Activated CD4-positive, CD25-positive, alpha-beta regulatory T cell treated with anti-CD3 and anti-CD28 coated beads, Interleukin-2, amount 50 U/mL, for 16 hours (primary cell): ENCODE results near the gene HDAC4.

ENCODE experiments used
- DNase-seq: peaks from one replicate; pipeline ENCODE4 v3.0.0-alpha.2; 2020; ENCODE audit warnings: low read depth, low spot score

HDAC4 gene

DNA sequence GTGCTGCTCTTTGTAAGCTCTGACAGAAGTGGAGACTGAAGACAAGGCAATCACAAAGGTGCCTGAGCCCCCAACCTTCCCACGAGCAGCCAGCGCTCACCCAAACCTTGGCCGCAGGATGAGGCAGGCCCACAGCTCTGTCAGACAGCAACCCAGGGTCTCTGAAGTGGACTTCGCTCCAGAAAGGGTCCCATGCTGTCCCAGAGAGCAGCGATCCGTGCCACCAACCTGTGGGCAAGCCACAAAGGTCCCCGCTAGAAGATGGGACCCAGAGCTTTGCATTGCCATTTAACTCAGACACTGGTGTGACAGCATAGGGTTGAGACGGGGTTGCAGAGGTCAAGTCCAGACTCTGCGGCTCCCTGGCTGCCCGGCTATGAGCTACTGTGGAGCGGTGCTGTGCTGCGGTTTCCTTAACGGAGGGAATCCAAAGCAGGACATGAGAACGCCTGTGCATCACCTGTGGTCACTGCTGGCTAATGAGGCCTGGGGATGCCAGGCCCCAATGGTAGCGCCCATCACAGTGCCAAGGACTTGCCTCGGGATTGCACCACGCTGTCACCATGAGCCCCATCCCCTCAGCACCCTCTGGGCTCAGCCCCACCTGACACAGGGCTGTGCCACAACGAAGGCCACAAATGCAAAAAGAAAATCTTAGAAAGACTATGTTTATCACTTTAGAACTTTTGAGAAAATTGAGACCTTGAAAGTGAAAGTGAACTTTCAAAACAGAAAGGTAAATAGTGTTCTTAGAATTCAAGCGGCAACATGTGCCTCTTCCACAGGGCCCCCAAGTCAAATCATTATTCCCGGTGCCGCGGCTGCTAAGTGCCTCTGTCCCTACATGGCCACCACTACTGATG is 103.4 kb downstream of the HDAC4 start:
- DNase-seq = no peak

DNA sequence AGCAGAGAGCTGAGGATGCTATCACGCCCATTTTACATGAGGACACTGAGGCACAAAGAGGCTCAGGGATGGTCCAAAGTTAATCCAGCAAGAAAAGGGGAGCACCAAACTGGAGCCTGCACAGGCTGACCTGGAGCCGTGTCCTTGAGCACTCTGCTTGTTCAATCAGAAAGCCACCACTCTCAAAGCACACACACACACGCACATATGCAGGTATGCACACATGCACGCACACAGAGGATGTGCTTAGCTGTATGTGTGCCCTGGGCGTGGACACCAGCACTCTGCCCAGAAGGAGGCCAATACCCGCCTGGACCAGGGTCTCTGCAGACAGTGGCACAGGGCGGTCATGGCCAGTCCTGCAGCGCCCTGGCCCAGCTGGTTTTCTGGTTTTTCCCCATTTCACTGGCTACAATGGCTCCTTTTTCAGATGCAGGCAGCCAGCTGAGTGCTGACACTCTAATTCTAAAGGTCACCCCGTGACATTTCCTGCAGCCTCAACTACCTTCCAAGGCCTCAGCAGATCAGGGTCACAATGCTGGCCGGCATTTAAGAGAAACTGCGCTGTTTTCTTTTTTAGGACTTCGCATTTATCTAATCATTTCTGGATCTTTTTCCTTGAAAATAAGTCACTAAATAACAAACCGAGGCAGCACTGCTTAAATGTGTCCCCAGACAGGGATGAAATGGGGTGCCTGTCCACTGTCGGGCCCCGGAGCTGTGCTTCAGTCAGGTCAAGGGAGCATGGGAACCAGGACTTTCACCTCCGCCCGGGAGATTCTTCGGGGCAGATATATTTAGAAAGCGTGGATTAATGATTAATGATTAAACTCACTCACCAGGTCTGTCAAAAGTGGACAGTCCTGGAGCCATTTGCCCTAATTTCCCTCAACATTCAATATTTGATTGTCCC is 104.5 kb downstream of the HDAC4 start:
- DNase-seq = no peak

DNA sequence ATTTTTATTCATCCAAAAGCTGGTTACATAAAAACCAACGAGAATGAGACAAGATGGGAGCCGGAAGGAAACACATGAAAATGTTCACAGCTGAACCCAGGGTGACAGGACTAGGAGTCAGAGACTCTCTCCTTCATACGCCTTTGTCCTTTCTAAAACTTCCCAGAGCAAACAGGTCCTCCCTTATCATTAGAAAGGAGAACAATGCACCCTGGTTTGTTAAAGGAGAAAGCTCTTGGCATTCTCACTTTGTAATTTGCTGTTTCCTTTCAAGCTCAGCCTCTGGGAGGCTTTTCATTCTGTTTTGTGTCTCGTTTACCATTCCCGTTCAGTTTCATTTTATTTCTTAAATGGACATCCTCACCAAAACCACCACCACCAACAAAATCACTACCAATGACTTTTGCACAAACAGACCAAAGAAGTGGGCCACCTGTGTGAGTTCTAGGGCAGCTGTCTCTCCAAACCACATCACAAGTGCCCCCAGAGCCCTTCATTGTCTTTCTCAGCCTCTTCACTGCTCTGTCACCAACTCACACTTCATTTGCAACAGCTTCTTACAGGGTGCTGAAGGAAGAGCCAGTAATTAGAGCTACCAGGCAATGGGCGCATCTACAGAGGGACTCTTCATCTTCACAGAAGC is 105.3 kb downstream of the HDAC4 start:
- DNase-seq = no peak

DNA sequence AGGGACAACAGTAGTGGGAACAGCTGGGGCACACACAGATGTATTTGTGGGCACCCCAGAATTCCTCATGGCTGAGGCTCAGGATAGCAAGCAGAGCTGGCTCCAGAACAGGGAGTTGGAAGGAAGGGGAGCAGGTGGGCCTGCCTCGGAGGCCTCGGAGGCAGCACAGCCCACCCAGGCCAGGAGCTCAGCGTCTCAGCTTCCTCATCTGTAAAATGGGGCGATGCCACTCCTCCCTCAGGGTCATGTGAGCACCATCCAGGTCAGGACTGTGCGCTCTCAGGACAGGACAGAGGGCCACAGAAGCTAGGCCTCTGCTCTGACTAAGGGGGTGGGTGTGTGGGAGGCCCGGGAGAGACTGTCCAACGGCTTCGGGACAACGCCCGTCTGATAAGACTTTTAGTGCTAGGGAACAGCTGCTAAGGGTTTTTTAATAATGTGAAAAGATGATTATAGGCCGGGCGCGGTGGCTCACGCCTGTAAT is 106.2 kb downstream of the HDAC4 start:
- DNase-seq = no peak

DNA sequence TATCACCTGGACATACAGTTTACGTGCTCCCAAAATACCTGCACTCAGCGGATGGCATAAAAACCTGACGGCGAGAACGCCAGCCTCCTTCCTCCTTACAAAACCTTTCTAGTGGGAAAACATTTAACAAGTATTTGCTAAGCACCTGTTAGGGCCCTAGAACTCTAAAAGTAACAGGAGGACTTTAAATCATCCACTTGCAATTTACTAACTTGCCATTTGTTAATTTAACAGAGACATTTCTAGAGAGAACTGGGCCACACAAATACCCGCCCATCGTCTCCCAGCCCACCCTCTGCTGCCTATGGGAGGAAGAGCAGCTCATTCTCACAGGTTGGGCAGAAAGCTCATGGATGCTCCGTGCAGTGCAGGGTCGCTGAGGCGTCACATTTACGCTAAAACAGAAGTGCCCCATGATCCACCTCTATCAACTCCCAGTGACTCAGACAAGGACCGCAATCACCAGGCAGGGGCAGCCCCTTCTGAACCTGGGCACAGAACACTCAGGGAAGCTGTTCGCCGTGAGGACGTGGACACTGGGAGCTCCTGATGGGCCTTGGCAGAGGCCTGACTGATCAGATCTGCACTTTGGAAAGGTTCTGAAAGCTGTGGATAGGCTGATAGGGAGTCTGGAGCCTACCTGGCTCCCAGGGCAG is 106.9 kb downstream of the HDAC4 start:
- peak; percentile 32 for DNase-seq

DNA sequence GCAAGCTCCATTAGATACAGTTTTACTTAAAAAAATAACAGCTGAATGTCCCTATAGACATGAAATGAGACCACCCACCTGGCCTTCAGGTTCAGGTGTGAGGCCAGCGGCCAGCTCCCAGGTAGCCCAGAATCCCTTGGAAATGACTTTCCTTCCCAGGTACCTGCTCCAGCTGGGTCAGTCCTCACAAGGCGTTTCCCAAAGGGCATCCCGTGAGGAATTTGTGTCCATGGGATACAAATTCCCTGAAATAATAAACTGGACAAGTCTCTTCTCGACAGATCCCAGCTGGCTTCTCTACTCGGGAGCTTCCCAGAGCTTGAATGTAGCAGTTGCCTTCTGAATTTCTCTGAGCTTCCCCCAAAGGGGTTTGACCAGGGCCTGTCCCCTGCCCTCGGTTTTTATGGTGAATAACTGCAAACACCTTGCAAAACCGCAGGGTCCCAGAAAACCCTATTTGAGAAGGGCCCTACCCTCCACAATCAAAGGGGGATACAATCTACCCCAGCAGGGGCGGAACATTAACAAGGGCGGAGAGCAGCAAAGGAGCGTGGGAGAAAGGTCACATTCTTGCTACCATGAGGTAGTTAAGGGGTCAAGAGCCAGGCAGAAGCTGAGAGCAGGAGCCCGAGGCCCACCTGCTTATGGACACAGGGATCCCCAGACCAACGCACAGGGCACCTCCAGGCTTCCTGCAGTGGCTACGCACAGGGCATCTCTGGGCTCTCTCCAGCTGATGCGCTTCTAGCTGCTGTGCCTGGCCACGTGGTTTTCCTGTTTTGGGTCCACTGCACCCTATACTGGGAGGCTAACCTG is 107.7 kb downstream of the HDAC4 start:
- DNase-seq = no peak

DNA sequence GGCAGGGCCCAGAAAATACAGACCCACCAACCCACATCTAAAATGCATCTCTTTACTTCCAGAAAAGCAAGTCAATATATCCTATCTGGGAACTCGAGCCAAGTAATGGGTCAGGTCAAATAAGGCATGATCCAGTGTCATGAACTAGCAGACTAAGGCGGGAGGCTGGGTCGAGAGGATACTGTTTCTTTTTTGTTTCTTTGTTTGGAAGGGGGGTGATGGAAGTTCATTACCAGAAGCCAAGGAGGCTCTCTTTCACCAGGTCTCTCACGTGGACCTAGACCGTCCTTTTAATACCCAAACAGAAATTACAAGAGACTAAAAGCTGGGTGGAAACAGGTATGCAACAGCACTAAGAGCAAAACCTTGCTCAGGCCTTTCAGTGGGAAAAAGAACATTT is 108.3 kb downstream of the HDAC4 start:
- DNase-seq = no peak

DNA sequence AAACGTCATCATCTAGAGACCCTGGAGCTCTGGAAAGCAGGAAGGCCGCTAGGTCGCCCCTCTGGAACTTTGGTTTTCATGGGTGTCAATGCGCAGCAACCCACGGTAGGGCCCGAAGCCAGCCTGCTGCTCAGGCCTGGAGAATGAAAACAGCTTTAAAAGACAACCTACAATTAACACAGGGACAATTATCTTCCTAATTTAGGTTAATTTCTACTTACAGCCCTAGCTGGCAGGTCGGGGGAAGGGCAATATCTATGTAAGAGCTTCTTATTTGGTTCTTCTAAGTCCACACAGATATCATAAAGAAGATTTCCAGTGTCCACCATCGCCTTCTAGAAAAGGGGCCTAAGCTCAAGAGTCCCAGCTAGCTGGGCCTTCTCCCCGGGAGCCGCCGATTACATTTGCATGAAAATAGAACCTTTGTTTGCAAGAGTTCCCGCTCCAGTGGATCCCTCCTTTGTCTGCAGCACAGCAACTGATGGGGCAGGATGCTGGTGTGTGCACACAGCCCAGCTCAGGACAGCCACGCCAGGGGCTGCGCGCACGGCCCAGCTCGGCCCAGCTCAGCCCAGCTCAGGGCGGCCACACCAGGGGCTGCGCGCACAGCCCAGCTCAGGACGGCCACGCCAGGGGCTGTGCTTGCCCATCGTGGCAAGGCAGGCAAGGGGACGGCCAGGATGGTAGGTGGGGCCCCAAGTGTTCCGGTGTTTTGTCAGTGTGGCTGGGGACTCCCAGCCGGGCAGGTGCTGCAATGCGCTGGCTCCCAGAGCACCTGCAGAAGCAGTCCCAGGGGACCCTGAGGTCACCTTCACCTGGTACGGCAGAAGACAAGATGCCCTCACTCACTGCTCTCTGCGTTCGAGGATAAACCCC is 109.1 kb downstream of the HDAC4 start:
- no peak for DNase-seq

DNA sequence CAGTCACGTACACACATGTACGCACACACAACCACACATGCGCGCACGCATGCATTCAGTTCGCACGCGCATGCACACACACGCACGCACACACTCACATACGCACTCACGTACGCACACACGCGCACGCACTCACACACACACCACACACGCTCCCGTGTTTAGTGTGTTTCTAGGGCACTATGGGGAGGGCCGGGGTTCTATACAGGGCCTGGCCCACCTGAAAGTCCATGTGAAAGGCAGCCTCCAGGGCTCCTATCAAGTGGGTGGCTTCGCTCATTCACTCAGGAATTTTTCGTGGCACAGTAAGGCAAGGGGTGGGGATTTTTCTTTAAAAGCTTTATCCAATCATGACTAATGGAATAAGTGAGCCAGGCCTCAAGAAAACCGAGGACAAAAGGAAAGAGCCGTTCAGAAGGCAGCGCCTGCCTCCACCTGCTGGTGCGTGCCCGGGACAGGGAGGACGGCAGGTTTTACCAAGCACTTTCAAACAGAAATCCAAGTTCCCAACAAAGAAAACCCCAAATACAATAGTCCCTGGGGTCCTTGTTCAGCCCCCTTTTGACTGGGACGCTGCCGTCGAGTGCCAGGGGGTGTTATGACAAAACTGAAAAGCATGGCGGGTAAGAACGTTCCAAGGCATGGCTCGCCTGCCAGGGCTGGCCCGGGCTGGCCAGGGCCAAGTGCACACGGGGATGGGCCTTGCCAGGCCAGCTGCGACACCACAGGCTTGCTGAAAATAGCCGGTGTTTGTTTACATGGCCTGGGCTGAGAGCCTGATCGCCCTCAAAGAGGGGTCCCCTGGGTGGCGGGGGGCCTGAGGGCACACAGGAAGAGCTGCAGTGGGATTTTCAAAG is 110.0 kb downstream of the HDAC4 start:
- no peak for DNase-seq

DNA sequence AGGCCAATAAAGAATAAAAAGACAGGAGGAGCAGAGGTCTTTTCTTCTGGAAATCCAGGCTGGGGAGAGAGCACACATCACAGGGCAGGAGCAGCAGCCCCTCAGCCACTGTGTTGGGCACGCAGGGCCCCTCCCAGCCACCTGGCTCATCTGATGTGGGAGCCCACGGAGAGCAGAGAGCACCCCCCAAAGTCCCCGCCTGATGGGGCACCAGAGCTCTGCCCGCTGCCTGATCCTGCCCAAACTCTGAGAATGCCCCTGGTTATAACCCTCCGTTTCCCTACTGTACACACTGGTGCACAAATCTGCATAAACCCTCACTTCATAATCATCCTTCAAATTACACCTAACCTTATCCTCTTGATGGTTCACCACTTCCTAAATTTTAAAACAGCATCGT is 111.3 kb downstream of the HDAC4 start:
- no peak for DNase-seq

DNA sequence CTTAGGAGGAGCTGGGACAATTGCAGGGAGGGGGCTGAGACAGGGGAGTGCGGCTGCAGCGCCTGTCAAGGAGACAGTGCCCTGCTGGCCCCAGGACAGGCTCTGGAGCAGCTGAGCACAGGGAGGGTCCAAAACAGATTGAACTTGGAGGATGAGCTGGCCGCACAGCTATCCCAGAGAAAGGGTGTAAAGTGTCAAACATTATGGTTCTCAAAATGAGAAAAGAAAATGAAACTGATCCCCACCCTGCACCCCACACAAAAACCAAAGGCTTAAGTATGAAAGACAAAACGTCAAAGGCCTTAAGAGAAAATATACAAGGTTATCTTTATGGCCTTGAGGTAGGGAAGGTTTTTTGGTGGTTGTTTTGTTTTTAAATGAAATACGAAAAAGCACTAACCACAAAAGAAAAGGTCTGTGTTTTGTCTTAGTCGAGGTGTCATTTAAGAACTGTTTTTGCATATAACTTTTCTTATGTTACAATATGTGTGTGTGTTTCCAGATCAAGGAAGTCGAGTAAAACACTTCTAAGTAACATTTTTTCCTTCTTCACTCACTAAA is 111.8 kb downstream of the HDAC4 start:
- no peak for DNase-seq

DNA sequence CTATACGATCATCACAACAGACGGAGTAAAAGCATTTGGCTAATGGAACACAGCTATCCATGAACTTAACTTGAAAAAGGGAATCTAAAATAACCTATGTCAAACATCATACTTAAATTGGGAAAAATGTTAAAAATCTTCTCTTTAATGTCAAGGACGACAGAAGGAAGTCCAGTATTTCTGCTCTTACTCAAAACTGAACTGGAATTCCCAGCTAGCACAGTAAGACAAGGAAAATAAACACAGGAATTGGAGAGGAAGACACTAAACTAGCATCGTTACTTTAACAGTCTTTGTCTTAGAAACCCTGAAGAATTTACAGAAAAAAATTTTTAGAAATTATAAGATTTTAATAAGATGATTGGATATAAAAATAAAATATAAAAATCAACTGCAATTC is 112.6 kb downstream of the HDAC4 start:
- no peak for DNase-seq

DNA sequence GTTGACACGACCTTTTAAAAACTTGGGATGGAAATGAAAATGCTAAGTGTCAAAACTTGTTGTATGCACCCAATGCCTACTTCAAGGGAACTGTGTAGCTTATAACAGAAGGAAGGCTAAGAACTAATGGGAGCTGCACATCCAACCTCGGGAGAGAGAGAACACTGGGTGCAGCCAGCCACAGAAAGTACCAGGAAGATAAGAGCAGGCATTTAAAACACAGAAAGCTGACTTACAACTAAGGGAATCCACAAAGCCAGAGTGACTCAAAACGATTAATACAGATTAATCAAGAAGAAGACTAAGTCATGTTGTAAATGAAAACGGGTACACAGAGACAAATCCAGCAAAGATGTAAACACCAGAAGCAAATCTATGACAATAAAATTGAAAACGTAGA is 113.4 kb downstream of the HDAC4 start:
- DNase-seq = no peak

DNA sequence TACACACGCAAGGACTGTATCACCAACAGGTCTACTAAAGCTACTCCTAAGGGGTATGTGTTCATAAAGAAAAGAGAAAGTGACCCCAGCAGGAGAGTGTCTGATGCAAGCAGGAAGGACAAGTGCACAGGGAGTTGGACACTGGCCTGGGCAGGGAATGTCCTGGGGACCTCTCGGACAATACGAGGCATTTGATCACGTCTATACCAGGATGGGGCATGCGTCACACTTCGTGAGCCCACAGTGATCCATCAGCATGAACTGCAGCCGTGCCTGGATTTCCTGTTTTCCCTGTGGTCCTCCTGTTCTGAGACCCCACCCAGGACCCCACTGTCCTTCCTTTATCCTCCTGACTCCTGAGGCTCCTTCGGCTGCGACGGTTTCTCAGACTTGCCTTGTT is 113.9 kb downstream of the HDAC4 start:
- no peak for DNase-seq

DNA sequence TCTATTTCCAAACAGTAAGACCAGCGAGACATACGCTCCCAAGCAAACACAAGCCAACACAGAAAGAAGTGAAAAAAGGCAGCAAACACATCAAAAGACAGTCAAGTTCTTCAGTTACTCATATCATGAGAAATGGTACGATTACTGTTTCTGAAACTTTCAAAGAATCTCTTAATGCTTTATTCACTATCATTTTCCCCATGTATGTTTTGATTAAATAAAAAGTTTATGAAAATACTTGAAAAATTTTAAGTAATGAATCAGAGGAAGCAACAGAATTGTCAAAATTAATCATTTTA is 114.9 kb downstream of the HDAC4 start:
- DNase-seq = no peak

DNA sequence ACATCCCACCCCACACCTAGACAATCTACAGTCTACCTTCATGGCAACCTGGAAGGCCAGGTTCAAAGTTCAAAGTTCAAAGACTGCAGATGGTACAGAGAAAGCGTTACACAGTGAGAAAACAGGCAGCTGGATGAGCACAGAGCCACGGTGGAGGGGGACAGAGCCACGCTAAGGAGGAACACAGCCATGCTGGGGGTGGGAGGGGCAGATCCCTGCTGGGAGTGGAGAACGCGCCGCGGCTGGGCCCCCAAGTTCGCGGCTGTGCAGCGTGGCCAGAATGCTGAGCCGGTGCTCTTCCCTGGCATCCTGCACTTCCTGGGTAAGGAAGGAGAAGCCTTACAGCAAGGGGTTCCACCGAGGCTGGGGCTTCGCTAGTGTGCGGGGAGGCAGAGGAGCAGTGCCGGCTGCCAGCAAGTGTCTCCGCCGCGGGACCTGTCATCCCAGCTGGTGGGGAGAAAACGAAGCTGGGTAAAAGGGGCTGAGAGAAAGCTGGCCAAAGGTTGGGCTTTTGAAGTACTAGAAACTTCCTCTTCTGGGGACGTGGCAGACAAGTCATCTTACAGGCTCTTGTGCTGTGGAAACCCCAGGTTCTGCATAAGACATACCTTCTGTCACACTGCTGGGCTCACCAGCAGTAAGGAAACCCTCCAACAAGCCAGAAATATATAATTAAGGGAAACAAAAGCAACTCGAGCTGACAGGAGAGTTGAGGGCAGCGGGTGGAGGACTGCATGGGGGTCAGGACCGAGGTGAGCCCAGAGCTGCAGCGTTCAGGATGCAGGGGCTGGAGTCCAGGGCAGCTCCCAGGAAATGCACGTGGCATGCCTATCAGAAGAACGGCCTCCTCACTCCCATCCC is 115.5 kb downstream of the HDAC4 start:
- no peak for DNase-seq

DNA sequence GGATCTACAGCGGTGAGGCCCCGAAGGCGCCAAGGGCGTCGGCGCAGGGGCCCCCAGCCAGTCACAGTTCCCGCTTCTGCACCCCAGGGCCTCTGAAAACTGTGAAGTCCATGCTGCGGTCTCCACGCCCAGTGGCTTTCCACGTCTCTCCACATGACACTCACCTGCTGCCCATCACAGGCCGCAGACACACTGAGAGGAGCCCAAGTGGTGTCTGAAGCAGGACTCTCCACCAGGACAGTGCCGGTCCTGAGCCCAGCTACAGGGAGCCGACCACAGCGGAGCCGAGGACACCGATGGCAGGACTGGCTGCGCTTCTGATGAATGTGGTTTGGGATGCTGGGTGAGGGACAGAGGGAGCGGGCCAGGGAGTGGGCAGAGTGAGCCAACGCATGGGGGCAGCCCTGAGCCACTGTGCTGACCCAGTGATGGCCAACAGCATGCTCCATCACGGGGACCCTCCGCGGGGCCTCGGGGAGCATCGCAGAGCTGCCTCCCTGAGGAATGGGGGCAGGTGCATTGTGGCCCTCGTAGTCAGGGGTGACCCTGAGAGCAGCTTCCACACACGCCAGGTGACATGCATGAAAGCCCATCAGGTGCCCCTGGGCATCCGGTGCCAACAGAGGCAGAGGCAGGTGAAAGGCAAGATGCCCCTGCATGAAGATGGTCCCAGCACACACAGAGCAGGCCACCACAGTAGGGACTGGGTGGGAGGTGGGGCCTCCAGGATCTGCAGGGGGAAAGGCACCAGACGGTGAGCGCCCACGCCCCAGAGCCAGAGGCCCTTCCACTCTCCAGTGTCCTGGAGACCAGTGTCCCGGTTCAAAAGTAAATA is 116.6 kb downstream of the HDAC4 start:
- no peak for DNase-seq
